Liver (tissue), 3 donors: Measurements from ENCODE around the gene NEURL1.

ENCODE experiments used
- GABPA ChIP-seq, 2 donors: IDR thresholded peaks in 1 of 2; conservative IDR thresholded peaks in 1 of 2; 2 replicates each; pipeline ENCODE4 v1.6.1; 2016; ENCODE audit warnings: antibody characterized with exemption in 2 of 2, mild to moderate bottlenecking in 1 of 2, moderate library complexity in 1 of 2
- JUND ChIP-seq, 2 donors: IDR thresholded peaks; 2 replicates each; pipeline ENCODE4 v1.6.1; 2016; ENCODE audit warnings: antibody characterized with exemption in 2 of 2
- TF ChIP-seq, protein P1 (sequence below): fragments of 150-350 bp; IDR thresholded peaks from 2 replicates; pipeline ENCODE4 v1.5.1; 2017; ENCODE audit warnings: improper control_type of control experiment, low read depth, low read length; ENCODE audit not compliant: missing input control
- TF ChIP-seq, protein P2 (sequence below): IDR thresholded peaks from 2 replicates; pipeline ENCODE4 v1.6.1; 2016; ENCODE audit warnings: antibody characterized with exemption, mild to moderate bottlenecking
- TF ChIP-seq, protein P3 (sequence below): IDR thresholded peaks from 2 replicates; pipeline ENCODE4 v1.6.1; 2016; ENCODE audit warnings: antibody characterized with exemption
- donor health status: healthy.
- donor health status: healthy.

DNA sequence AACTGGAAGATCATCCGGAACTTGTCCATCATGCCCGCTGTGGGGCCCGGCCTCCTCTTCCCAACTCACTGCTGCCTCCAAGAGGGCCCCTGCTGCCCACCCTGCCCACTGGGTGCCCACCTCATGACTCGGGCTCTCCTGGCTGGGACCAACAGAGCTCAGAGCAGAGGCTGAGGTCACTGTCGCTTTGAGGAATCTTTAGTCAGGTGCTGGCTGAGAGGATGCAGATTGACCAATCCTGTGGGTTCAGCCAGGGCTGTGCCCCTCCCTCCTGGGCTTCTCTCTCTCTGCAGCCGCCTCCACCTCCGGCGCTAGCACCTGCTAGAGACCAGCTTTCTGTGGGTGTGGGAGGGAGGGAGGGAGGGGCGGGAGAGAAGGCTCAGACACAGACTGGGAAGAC is 34.8 kb upstream of the NEURL1 start, which contains the start of gene CALHM1:
- TF ChIP-seq, protein P1, sequence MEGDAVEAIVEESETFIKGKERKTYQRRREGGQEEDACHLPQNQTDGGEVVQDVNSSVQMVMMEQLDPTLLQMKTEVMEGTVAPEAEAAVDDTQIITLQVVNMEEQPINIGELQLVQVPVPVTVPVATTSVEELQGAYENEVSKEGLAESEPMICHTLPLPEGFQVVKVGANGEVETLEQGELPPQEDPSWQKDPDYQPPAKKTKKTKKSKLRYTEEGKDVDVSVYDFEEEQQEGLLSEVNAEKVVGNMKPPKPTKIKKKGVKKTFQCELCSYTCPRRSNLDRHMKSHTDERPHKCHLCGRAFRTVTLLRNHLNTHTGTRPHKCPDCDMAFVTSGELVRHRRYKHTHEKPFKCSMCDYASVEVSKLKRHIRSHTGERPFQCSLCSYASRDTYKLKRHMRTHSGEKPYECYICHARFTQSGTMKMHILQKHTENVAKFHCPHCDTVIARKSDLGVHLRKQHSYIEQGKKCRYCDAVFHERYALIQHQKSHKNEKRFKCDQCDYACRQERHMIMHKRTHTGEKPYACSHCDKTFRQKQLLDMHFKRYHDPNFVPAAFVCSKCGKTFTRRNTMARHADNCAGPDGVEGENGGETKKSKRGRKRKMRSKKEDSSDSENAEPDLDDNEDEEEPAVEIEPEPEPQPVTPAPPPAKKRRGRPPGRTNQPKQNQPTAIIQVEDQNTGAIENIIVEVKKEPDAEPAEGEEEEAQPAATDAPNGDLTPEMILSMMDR: no peak
- TF ChIP-seq GABPA (IDR thresholded peaks at IDR 0.05 in 1 of 2, conservative IDR thresholded peaks at IDR 0.05 in 1 of 2) (no peak), JUND (IDR thresholded peaks at IDR 0.05) (no peak)
- TF ChIP-seq, protein P2, sequence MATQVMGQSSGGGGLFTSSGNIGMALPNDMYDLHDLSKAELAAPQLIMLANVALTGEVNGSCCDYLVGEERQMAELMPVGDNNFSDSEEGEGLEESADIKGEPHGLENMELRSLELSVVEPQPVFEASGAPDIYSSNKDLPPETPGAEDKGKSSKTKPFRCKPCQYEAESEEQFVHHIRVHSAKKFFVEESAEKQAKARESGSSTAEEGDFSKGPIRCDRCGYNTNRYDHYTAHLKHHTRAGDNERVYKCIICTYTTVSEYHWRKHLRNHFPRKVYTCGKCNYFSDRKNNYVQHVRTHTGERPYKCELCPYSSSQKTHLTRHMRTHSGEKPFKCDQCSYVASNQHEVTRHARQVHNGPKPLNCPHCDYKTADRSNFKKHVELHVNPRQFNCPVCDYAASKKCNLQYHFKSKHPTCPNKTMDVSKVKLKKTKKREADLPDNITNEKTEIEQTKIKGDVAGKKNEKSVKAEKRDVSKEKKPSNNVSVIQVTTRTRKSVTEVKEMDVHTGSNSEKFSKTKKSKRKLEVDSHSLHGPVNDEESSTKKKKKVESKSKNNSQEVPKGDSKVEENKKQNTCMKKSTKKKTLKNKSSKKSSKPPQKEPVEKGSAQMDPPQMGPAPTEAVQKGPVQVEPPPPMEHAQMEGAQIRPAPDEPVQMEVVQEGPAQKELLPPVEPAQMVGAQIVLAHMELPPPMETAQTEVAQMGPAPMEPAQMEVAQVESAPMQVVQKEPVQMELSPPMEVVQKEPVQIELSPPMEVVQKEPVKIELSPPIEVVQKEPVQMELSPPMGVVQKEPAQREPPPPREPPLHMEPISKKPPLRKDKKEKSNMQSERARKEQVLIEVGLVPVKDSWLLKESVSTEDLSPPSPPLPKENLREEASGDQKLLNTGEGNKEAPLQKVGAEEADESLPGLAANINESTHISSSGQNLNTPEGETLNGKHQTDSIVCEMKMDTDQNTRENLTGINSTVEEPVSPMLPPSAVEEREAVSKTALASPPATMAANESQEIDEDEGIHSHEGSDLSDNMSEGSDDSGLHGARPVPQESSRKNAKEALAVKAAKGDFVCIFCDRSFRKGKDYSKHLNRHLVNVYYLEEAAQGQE: no peak
- TF ChIP-seq, protein P3, sequence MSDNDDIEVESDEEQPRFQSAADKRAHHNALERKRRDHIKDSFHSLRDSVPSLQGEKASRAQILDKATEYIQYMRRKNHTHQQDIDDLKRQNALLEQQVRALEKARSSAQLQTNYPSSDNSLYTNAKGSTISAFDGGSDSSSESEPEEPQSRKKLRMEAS: no peak
